Right lung (tissue), 5 donors: ENCODE results near the gene KCNQ1OT1. TPM values are rescaled to one million over a fixed set of nuclear protein-coding genes. Genes with fewer than 3 reads are reported as not detected.

ENCODE experiments used
- DNase-seq, 2 donors: peaks; one replicate each; pipeline ENCODE4 v3.0.0-alpha.2; 2013
- polyA plus RNA-seq, 5 donors: library from polyadenylated mRNA; unstranded; fragments of 120-200 nt; gene quantifications; one replicate each; pipeline versions ENCODE4 v1.2.1 to v1.2.3, GENCODE V29; 2013; ENCODE audit warnings: inconsistent platforms in 1 of 5, low replicate concordance in 1 of 5; ENCODE audit not compliant: insufficient read length in 5 of 5, insufficient read depth in 1 of 5

The KCNQ1OT1 gene
- polyA plus RNA-seq, 5 donors, result 1.3 to 3.1 (median 2.5) TPM

GRCh38 chr11:2573240-2574042, 126.4 kb downstream of the KCNQ1OT1 start:
- DNase-seq, result no peak

GRCh38 chr11:2572491-2573239, 127.1 kb downstream of the KCNQ1OT1 start:
- no peak for DNase-seq

- DNase-seq, result no peak
These were observed 128.1 kb downstream of the KCNQ1OT1 start for GRCh38 chr11:2571598-2572281.

GRCh38 chr11:2570841-2571597, 128.8 kb downstream of the KCNQ1OT1 start:
- DNase-seq, result no peak

GRCh38 chr11:2570211-2570811, 129.5 kb downstream of the KCNQ1OT1 start:
- no peak for DNase-seq

- DNase-seq, result no peak
These were observed 130.0 kb downstream of the KCNQ1OT1 start for GRCh38 chr11:2569731-2570210.

GRCh38 chr11:2569321-2569721, 130.5 kb downstream of the KCNQ1OT1 start:
- DNase-seq, result no peak

- no peak for DNase-seq
These were observed 132.6 kb downstream of the KCNQ1OT1 start for GRCh38 chr11:2567026-2567671.

- DNase-seq, result no peak
These were observed 133.4 kb downstream of the KCNQ1OT1 start for GRCh38 chr11:2566223-2567025.

- DNase-seq, result no peak
These were observed 134.2 kb downstream of the KCNQ1OT1 start for GRCh38 chr11:2565447-2566222.

GRCh38 chr11:2564588-2565425, 135.0 kb downstream of the KCNQ1OT1 start:
- DNase-seq, result no peak

GRCh38 chr11:2564008-2564530, 135.7 kb downstream of the KCNQ1OT1 start:
- DNase-seq, result no peak

- DNase-seq, result no peak
These were observed 136.4 kb downstream of the KCNQ1OT1 start for GRCh38 chr11:2563213-2564007.

GRCh38 chr11:2562890-2563212, 136.9 kb downstream of the KCNQ1OT1 start:
- no peak for DNase-seq

GRCh38 chr11:2561696-2562581, 137.9 kb downstream of the KCNQ1OT1 start:
- no peak for DNase-seq
